Breast epithelium (tissue), 4 donors: ENCODE measurements around the gene CCL18. TPM values are rescaled to one million over a fixed set of nuclear protein-coding genes. Genes with fewer than 3 reads are reported as not detected.
"Not testable (repeated sequence)": the region's sequence is repeated elsewhere in the genome, so short reads cannot be mapped to it uniquely, and the experiment has no call there.

Source experiments
- DNase-seq, 2 donors: peaks; one replicate each; pipeline ENCODE4 v3.0.0-alpha.2; 2019; ENCODE audit warnings: low spot score in 2 of 2
- H3K27ac ChIP-seq, 2 donors: fragments of 200-600 bp; sonication (generic) in 1 of 2; one replicate each; pipeline ENCODE4 v1.5.1; 2016 to 2019; ENCODE audit warnings: mild to moderate bottlenecking in 1 of 2
- H3K27me3 ChIP-seq, 2 donors: fragments of 200-600 bp; sonication (generic) in 1 of 2; one replicate each; pipeline versions ENCODE4 v1.5.1 to v1.6.0; 2017 to 2019; ENCODE audit warnings: control low read depth in 1 of 2, mild to moderate bottlenecking in 1 of 2
- H3K36me3 ChIP-seq: fragments of 200-600 bp; one replicate; pipeline ENCODE4 v1.5.1; 2019
- H3K4me1 ChIP-seq, 2 donors: fragments of 200-600 bp; sonication (generic); one replicate each; pipeline ENCODE4 v1.5.1; 2016 to 2019; ENCODE audit warnings: control low read depth in 1 of 2
- H3K4me3 ChIP-seq, 3 donors: fragments of 200-600 bp; sonication (generic); 1 replicate in 2 of 3; 2 replicates in 1 of 3; pipeline ENCODE4 v1.5.1; 2016 to 2019; ENCODE audit warnings: mild to moderate bottlenecking in 3 of 3, moderate library complexity in 2 of 3
- H3K9me3 ChIP-seq, 2 donors: fragments of 200-600 bp; sonication (generic) in 1 of 2; one replicate each; pipeline ENCODE4 v1.5.1; 2016 to 2019; ENCODE audit warnings: control low read depth in 1 of 2
- POLR2A ChIP-seq: fragments of 450-650 bp; IDR thresholded peaks from one replicate; pipeline ENCODE4 v1.6.1; 2016; ENCODE audit warnings: antibody characterized with exemption, mild to moderate bottlenecking, moderate library complexity
- POLR2AphosphoS5 ChIP-seq, 3 donors: sonication (generic); formaldehyde crosslinking; IDR thresholded peaks; one replicate each; pipeline ENCODE4 v1.6.1; 2017; ENCODE audit warnings: antibody characterized with exemption in 3 of 3
- intact Hi-C: fragments of 100-400 bp; cut with DNase I; formaldehyde crosslinking; loops from one replicate; pipeline ENCODE4 v1.15.1; 2023; ENCODE audit warnings: low total_unique reads
- total RNA-seq, 3 donors: library from RNA; depleted of rRNA; stranded (reverse); fragments of >200 nt; gene quantifications; one replicate each; pipeline ENCODE4 v1.1.0, GENCODE V29; 2016
- TF ChIP-seq, protein P1 (sequence below), 3 donors: fragments of 450-650 bp; IDR thresholded peaks; one replicate each; pipeline ENCODE4 v1.5.1; 2016 to 2017; ENCODE audit warnings: antibody characterized with exemption in 3 of 3, mild to moderate bottlenecking in 3 of 3, moderate library complexity in 3 of 3

Gene CCL18, protein sequence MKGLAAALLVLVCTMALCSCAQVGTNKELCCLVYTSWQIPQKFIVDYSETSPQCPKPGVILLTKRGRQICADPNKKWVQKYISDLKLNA
- total RNA-seq: 100 to 1,000 TPM in 1 of 3 donors, 1 to 10 TPM in 1, not detected in 1; 1.3 to 116 TPM

DNA sequence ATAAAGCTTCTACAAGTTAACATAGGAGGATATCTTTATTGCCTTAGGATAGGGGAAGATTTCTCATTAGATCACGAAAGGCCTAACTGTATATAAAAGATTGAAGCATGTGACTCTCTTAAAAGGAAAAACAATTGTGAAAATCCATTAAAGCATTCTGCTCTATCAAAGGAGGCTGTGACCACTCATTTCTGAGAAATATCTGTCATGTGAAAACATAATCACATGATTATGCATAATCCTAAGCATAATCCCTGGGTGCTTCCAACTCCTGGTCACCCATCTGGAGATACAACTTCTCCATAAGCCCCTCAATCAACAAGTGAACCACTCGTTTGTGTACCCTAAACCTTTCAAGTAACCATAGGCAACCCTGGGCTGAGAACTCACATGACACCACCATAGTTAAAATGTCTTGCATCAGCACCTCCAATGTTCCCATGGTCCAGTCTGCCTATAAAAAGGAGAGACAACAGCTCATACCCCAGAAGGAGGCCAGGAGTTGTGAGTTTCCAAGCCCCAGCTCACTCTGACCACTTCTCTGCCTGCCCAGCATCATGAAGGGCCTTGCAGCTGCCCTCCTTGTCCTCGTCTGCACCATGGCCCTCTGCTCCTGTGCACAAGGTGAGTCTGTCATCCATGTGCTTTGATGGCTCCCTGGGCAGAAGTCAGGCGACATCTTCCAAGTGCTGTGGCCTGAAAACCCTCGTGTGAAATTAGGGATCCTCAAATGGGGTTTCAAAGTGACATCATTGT is at the start of gene CCL18:
Gene CCL18, plus strand, starts transcription at position 487 of the 756 bp plus-strand sequence. Its CDS starts 71 bp downstream, at position 558.
- no peaks in the 10 kb centered on the region for H3K27me3 ChIP-seq
- TF ChIP-seq, protein P1, sequence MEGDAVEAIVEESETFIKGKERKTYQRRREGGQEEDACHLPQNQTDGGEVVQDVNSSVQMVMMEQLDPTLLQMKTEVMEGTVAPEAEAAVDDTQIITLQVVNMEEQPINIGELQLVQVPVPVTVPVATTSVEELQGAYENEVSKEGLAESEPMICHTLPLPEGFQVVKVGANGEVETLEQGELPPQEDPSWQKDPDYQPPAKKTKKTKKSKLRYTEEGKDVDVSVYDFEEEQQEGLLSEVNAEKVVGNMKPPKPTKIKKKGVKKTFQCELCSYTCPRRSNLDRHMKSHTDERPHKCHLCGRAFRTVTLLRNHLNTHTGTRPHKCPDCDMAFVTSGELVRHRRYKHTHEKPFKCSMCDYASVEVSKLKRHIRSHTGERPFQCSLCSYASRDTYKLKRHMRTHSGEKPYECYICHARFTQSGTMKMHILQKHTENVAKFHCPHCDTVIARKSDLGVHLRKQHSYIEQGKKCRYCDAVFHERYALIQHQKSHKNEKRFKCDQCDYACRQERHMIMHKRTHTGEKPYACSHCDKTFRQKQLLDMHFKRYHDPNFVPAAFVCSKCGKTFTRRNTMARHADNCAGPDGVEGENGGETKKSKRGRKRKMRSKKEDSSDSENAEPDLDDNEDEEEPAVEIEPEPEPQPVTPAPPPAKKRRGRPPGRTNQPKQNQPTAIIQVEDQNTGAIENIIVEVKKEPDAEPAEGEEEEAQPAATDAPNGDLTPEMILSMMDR (IDR thresholded peaks at IDR 0.05): no peak
- TF ChIP-seq POLR2A: no peak
- TF ChIP-seq POLR2AphosphoS5 (IDR thresholded peaks at IDR 0.05): no peak
- no peaks in the 10 kb centered on the region for H3K4me1 ChIP-seq
- intact Hi-C loops: no loop called here
- H3K9me3 ChIP-seq: no peaks in the 10 kb centered on the region
- DNase-seq: no peak
- H3K36me3 ChIP-seq: no peaks in the 10 kb centered on the region
- no peak within 1 kb of the TSS for H3K4me3 ChIP-seq
- H3K27ac ChIP-seq: no peak within 1 kb of the TSS

DNA sequence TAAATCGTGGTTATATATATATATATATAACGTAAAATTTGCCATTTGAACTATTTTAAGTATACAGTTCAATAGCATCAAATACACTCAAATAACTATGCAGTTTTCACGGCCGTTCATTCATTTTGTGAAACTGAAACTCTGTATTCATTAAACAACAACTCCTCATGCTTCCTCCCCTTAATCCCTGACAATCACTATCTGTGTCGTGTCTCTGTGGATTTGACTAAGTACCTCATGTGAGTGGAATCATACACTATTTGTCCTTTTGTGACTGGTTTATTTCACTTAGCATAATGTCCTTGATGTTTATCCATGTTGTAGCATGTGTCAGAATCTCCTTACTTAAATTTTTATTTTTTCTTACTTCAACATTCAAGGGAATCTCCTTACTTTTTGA is 49.1 kb upstream of the CCL18 start:
- intact Hi-C loops: no loop called here
- H3K27me3 ChIP-seq: no peaks in the 10 kb centered on the region
- no peak for DNase-seq
- no peaks in the 10 kb centered on the region for H3K36me3 ChIP-seq
- H3K4me3 ChIP-seq: no peak overlapping the region
- H3K4me1 ChIP-seq: no peaks in the 10 kb centered on the region
- no peak for TF ChIP-seq POLR2AphosphoS5 (IDR thresholded peaks at IDR 0.05)
- no peak for TF ChIP-seq POLR2A
- TF ChIP-seq, protein P1 (IDR thresholded peaks at IDR 0.05): no peak
- H3K9me3 ChIP-seq: peaks cover 0 to 22% of the 10 kb centered on the region in 2 donors
- no peak overlapping the region for H3K27ac ChIP-seq

DNA sequence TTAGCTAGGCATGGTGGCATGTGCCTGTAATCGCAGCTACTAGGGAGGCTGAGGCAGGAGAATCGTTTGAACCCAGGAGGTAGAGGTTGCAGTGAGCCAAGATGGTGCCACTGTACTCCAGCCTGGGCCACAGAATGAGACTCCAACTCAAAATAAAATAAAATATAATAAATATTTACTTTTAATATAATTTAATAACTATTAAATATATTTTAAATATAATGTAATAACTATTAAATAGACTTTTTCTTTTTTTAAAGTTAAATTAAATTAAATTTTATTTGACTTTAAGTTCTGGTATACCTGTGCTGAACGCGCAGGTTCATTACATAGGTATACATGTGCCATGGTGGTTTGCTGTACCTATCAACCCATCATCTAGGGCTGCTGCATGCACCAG is 48.2 kb upstream of the CCL18 start:
- H3K27me3 ChIP-seq, DNase-seq, H3K4me1 ChIP-seq, H3K27ac ChIP-seq, H3K4me3 ChIP-seq, H3K36me3 ChIP-seq: not testable (repeated sequence)
- H3K9me3 ChIP-seq: peaks cover 0 to 22% of the 10 kb centered on the region in 2 donors
- intact Hi-C loops: loop anchor here (2.0 kb wide), 1 partner anchor 35 kb away; the partner anchor contains the start of gene CCL16

DNA sequence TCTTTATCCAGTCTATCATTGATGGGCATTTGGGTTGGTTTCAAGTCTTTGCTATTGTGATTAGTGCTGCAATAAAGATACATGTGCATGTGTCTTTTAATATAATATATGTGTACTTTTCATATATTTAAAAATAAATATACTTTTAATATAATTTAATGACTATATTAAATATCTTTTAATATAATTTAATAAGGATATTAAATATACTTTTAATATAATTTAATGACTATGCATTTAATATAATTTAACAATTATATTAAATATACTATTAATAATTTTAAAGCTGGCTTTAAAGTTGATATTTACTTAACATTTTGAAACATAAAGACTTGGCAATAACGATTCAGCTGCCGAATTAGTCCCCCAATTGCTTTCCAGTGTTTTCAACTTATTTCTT is 47.5 kb upstream of the CCL18 start:
- intact Hi-C loops: loop anchor here (2.0 kb wide), 1 partner anchor 36 kb away; the partner anchor contains the start of gene CCL16

DNA sequence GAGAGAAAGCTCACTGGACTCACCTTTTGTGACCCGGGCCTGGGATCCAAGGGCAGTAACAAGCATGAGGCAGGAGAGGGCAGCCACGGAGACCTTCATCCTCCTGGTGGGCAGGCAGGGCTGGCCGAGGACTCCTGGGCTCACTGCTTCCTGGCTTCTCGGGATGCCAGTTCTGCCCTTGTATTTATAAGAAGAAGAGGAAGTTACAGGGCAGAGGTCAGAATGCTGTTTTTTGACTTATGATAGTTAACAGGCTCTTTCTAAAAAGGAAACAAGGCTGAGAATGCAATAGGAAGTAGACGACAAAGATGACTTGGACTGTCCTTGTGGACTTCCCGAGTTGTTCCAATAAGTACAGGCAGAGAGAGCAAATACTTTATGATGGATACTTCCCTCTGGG is 46.3 kb upstream of the CCL18 start, which contains the start of gene CCL23:
Gene CCL23, minus strand, starts transcription at position 174 of the 400 bp plus-strand sequence. Its CDS starts 75 bp downstream, at position 99.
- H3K9me3 ChIP-seq: peaks cover 0 to 3% of the 10 kb centered on the region in 2 donors
- H3K36me3 ChIP-seq: no peaks in the 10 kb centered on the region
- H3K27me3 ChIP-seq: no peaks in the 10 kb centered on the region
- no peak within 1 kb of the TSS for H3K4me3 ChIP-seq
- TF ChIP-seq, protein P1 (IDR thresholded peaks at IDR 0.05): no peak
- TF ChIP-seq POLR2AphosphoS5 (IDR thresholded peaks at IDR 0.05) (no peak), POLR2A (no peak)
- DNase-seq: no peak
- H3K27ac ChIP-seq: no peak within 1 kb of the TSS
- H3K4me1 ChIP-seq: no peaks in the 10 kb centered on the region
- intact Hi-C loops: loop anchor here (2.0 kb wide), 1 partner anchor 37 kb away; the partner anchor contains the start of gene CCL16

More for the DNA sequence above, 47.5 kb upstream of the CCL18 start:
- Histone ChIP-seq H3K36me3 (no peaks in the 10 kb centered on the region), H3K4me3 (no peak overlapping the region), H3K27me3 (no peaks in the 10 kb centered on the region), H3K9me3 (peaks cover 0 to 15% of the 10 kb centered on the region in 2 donors), H3K27ac (no peak overlapping the region), H3K4me1 (no peaks in the 10 kb centered on the region)
- no peak for TF ChIP-seq POLR2AphosphoS5 (IDR thresholded peaks at IDR 0.05)
- TF ChIP-seq POLR2A: no peak
- TF ChIP-seq, protein P1 (IDR thresholded peaks at IDR 0.05): no peak
- DNase-seq: no peak
